Mucosa of stomach (tissue), 1 donor: Measurements from ENCODE around the gene ZIC2.

Experiments used
- H3K27me3 ChIP-seq: one replicate; pipeline ENCODE4 v1.7.0; 2013; ENCODE audit warnings: mild to moderate bottlenecking, low read length; ENCODE audit not compliant: control insufficient read depth, insufficient read depth
- H3K36me3 ChIP-seq: one replicate; pipeline ENCODE4 v1.7.0; 2013; ENCODE audit warnings: low read length; ENCODE audit not compliant: control insufficient read depth, insufficient read depth
- H3K4me1 ChIP-seq: one replicate; pipeline ENCODE4 v1.7.0; 2013; ENCODE audit warnings: mild to moderate bottlenecking, low read length; ENCODE audit not compliant: control insufficient read depth, insufficient read depth
- H3K4me3 ChIP-seq: one replicate; pipeline ENCODE4 v1.7.0; 2013; ENCODE audit warnings: low read length
- H3K9ac ChIP-seq: one replicate; pipeline ENCODE4 v1.7.0; 2013; ENCODE audit warnings: mild to moderate bottlenecking, low read length, moderate library complexity
- H3K9me3 ChIP-seq: one replicate; pipeline ENCODE4 v1.7.0; 2013; ENCODE audit warnings: mild to moderate bottlenecking, low read length, moderate library complexity; ENCODE audit not compliant: control insufficient read depth
- donor health status: Pancreatic carcinoma.

Gene ZIC2

GRCh38 chr13:99961636-99962035 lies 19.9 kb upstream of the ZIC2 start:
- Histone ChIP-seq H3K27me3 (peaks cover 82% of the 10 kb centered on the region), H3K36me3 (no peaks in the 10 kb centered on the region), H3K4me3 (no peak overlapping the region), H3K9me3 (no peaks in the 10 kb centered on the region), H3K9ac (no peak overlapping the region), H3K4me1 (peaks cover 25% of the 10 kb centered on the region)

GRCh38 chr13:99962242-99962641 lies 19.3 kb upstream of the ZIC2 start:
- H3K36me3 ChIP-seq: no peaks in the 10 kb centered on the region
- H3K27me3 ChIP-seq: peaks cover 81% of the 10 kb centered on the region
- H3K9ac ChIP-seq: no peak overlapping the region

GRCh38 chr13:99963816-99964339 lies 17.7 kb upstream of the ZIC2 start:
- peaks cover 81% of the 10 kb centered on the region for H3K27me3 ChIP-seq
- H3K9ac ChIP-seq: no peak overlapping the region
- peaks cover 21% of the 10 kb centered on the region for H3K4me1 ChIP-seq
- H3K4me3 ChIP-seq: no peak overlapping the region
- no peaks in the 10 kb centered on the region for H3K9me3 ChIP-seq
- H3K36me3 ChIP-seq: no peaks in the 10 kb centered on the region

More at GRCh38 chr13:99962242-99962641, 19.3 kb upstream of the ZIC2 start:
- H3K4me3 ChIP-seq: no peak overlapping the region
- H3K4me1 ChIP-seq: peaks cover 19% of the 10 kb centered on the region
- H3K9me3 ChIP-seq: no peaks in the 10 kb centered on the region

DNA sequence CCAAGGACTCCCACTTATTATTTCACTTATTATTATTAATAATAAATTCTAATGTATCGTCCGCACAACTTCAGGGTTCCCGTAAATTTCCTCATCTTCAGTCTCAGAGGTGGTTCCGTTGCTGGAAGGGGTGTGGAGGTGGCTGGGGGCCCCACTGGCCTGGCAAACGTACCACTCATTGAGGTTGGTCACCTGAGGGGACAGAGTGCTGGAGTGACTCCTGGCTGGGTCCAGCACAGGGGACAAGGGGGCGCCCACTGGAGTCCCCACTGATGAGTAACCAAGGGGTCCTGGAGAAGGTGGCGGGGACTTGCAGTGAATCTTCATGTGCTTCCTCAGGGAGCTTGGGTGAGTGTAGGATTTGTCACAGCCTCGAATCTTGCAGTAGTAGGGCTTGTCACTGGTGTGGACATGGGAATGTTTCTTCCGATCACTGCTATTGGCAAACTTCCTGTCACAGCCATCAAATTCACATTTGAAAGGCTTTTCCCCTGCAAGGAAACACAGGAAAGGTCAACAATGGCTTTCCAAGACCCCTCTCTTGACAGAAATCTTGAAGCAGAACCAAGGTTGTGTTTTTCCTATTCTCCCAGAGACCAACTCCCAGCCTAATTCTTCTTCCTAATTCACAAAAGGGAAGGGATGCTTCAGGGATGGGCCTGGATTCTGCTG lies 16.1 kb upstream of the ZIC2 start:
- H3K9ac ChIP-seq: no peak overlapping the region
- H3K27me3 ChIP-seq: peaks cover 79% of the 10 kb centered on the region

DNA sequence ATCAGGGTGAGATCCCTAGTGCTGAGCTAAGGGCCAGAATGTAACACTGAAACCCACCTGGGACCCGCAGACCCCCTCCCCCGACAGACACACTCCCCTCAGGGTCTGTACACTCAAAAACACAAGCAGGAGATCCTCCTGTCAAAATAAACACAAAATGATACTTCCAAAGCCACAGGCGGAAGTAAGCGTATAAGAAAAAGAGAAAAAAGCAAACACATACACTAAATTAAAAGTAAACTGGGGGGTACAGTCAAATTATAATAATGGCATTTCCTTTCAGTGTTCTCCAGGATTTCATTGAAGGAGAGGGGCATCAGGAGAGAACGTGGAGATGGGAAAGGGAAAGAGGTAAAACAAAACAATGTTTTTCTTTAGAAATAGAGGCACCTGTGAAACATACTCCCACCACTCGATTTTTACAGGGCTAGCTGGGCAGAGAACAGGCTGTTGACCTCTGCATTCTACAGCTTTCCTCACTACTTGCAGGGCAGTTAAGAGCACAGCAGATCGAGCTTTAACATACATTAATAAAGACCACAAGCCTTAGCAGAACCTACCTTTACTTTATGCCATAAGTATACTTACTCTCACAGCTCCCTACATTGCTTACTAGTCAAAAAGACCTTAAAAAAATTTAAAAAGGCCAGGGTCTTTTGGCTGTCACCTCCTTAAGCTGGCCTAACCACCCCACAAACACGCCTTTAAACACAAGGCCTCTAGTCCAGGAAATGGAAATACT lies 15.3 kb upstream of the ZIC2 start:
- Histone ChIP-seq H3K4me1 (peaks cover 19% of the 10 kb centered on the region), H3K36me3 (no peaks in the 10 kb centered on the region), H3K4me3 (no peak overlapping the region), H3K27me3 (peaks cover 73% of the 10 kb centered on the region), H3K9me3 (no peaks in the 10 kb centered on the region), H3K9ac (no peak overlapping the region)

More for the DNA sequence above, 16.1 kb upstream of the ZIC2 start:
- H3K9me3 ChIP-seq: no peaks in the 10 kb centered on the region
- H3K36me3 ChIP-seq: no peaks in the 10 kb centered on the region
- H3K4me3 ChIP-seq: no peak overlapping the region
- peaks cover 19% of the 10 kb centered on the region for H3K4me1 ChIP-seq

DNA sequence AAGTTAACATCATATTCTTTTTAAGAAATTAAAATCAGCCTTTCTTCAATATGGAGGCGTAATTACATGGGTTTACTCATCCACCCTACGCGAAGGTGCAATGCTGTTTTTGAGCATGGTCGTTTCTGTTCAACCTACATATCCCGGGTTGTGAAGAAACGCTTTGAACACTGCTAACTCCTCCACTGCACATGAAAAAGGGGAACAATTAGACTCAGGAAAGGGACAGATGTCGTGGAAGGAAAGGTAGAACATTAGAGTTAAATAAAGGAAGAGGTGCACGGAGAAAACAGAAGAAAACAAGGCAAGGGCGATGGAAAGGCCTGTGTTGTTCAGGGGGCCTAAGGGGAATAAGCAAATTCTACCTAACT lies 14.1 kb upstream of the ZIC2 start:
- Histone ChIP-seq H3K4me1 (peaks cover 19% of the 10 kb centered on the region), H3K9me3 (no peaks in the 10 kb centered on the region), H3K9ac (no peak overlapping the region), H3K4me3 (no peak overlapping the region), H3K36me3 (no peaks in the 10 kb centered on the region), H3K27me3 (peaks cover 73% of the 10 kb centered on the region)

GRCh38 chr13:99967869-99968520 lies 13.6 kb upstream of the ZIC2 start:
- peaks cover 75% of the 10 kb centered on the region for H3K27me3 ChIP-seq
- peaks cover 19% of the 10 kb centered on the region for H3K4me1 ChIP-seq
- H3K9ac ChIP-seq: no peak overlapping the region
- no peak overlapping the region for H3K4me3 ChIP-seq
- H3K9me3 ChIP-seq: no peaks in the 10 kb centered on the region
- no peaks in the 10 kb centered on the region for H3K36me3 ChIP-seq

GRCh38 chr13:99968521-99969452 lies 12.8 kb upstream of the ZIC2 start:
- Histone ChIP-seq H3K9me3 (no peaks in the 10 kb centered on the region), H3K4me1 (peaks cover 19% of the 10 kb centered on the region), H3K27me3 (peaks cover 82% of the 10 kb centered on the region), H3K36me3 (no peaks in the 10 kb centered on the region), H3K9ac (no peak overlapping the region), H3K4me3 (no peak overlapping the region)

DNA sequence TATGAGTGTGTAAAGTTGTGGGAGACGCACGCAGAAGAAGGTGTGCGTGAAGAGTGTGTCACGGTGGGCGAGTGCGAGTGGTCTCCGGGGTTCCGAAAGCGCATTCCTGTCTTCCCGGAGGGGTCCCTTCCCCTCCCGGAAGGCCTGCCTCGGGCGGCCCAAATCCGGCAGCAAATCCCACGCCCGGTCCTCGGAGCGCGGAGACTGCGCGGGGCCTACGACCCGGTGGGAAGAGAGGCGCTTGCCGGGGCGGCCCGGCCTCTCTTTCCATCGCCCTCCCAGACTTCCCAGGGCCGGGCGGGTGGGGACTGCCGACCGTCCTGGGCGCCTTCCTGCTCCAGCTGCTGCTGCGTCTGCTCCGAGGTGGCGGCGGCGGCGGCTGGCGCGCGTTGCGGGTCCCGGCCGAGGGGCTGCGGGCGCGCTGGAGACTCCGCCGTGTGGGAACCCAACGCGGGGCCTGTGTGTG lies 12.1 kb upstream of the ZIC2 start:
- Histone ChIP-seq H3K9ac (no peak overlapping the region), H3K36me3 (no peaks in the 10 kb centered on the region), H3K4me3 (no peak overlapping the region), H3K4me1 (peaks cover 19% of the 10 kb centered on the region), H3K27me3 (peaks cover 82% of the 10 kb centered on the region), H3K9me3 (no peaks in the 10 kb centered on the region)

- no peak overlapping the region for H3K4me3 ChIP-seq
- peaks cover 88% of the 10 kb centered on the region for H3K27me3 ChIP-seq
- H3K9me3 ChIP-seq: no peaks in the 10 kb centered on the region
- no peak overlapping the region for H3K9ac ChIP-seq
- peaks cover 19% of the 10 kb centered on the region for H3K4me1 ChIP-seq
- no peaks in the 10 kb centered on the region for H3K36me3 ChIP-seq
These were observed 11.5 kb upstream of the ZIC2 start for GRCh38 chr13:99969919-99970650.
